Mucosa of rectum (tissue), 2 donors: ENCODE results near the gene B3GNT8.
"Not testable (repeated sequence)": the region's sequence is repeated elsewhere in the genome, so short reads cannot be mapped to it uniquely, and the experiment has no call there.

Experiments
- H3K27ac ChIP-seq, 2 donors: one replicate each; pipeline ENCODE4 v1.7.0; 2013; ENCODE audit warnings: inconsistent platforms in 2 of 2, low read depth in 2 of 2, low read length in 2 of 2
- H3K27me3 ChIP-seq, 2 donors: one replicate each; pipeline ENCODE4 v1.7.0; 2013; ENCODE audit warnings: low read length in 2 of 2; ENCODE audit not compliant: control insufficient read depth in 2 of 2, insufficient read depth in 2 of 2
- H3K36me3 ChIP-seq, 2 donors: one replicate each; pipeline ENCODE4 v1.7.0; 2013; ENCODE audit warnings: low read length in 2 of 2; ENCODE audit not compliant: control insufficient read depth in 2 of 2, insufficient read depth in 2 of 2
- H3K4me1 ChIP-seq, 2 donors: one replicate each; pipeline ENCODE4 v1.7.0; 2013; ENCODE audit warnings: low read length in 2 of 2, mild to moderate bottlenecking in 1 of 2; ENCODE audit not compliant: control insufficient read depth in 2 of 2, insufficient read depth in 2 of 2
- H3K4me3 ChIP-seq, 2 donors: one replicate each; pipeline ENCODE4 v1.7.0; 2013; ENCODE audit warnings: low read length in 2 of 2
- H3K9ac ChIP-seq, 2 donors: one replicate each; pipeline ENCODE4 v1.7.0; 2013; ENCODE audit warnings: low read length in 2 of 2, low read depth in 1 of 2, mild to moderate bottlenecking in 1 of 2
- H3K9me3 ChIP-seq, 2 donors: one replicate each; pipeline ENCODE4 v1.7.0; 2013; ENCODE audit warnings: low read length in 2 of 2; ENCODE audit not compliant: control insufficient read depth in 2 of 2
- donor health status: healthy.
- donor health status: Normal muscosa, but diverticular disease.

Gene B3GNT8

GRCh38 chr19:41395355-41395754, 31.8 kb downstream of the B3GNT8 start:
- Histone ChIP-seq H3K27me3 (no peaks in the 10 kb centered on the region), H3K27ac (no peak overlapping the region), H3K36me3 (peaks cover 16 to 18% of the 10 kb centered on the region in 2 donors), H3K4me3 (no peak overlapping the region), H3K9ac (no peak overlapping the region), H3K9me3 (no peaks in the 10 kb centered on the region), H3K4me1 (peaks cover 12 to 13% of the 10 kb centered on the region in 2 donors)

DNA sequence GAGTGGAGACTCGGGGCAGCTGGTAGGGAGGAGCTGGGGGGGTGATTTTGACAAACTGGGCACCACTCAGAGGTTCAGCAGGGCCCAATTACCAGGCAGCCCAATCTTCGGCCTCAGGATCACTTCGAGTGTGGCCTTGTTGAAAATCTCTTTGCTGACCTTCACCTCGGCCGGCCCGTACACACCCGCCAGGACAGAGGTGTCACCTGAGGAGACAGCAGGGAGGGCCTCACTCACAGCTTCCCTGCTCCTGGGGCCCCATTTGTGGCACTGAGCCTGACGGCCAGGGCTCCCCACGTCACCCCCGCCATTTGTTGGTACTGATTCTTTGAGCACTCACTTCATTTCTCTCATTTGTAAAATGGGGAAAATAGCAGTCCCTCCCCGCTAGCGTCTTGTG, 34.4 kb downstream of the B3GNT8 start:
- Histone ChIP-seq H3K9ac (no peak overlapping the region), H3K27me3 (no peaks in the 10 kb centered on the region), H3K4me3 (no peak overlapping the region), H3K36me3 (peaks cover 26 to 30% of the 10 kb centered on the region in 2 donors), H3K4me1 (peaks cover 3 to 4% of the 10 kb centered on the region in 2 donors), H3K27ac (no peak overlapping the region), H3K9me3 (no peaks in the 10 kb centered on the region)

- Histone ChIP-seq H3K9me3 (no peaks in the 10 kb centered on the region), H3K36me3 (peaks cover 28 to 34% of the 10 kb centered on the region in 2 donors), H3K27me3 (no peaks in the 10 kb centered on the region), H3K4me1 (no peaks in the 10 kb centered on the region), H3K9ac (no peak overlapping the region), H3K4me3 (no peak overlapping the region), H3K27ac (no peak overlapping the region)
These were observed 35.6 kb downstream of the B3GNT8 start for GRCh38 chr19:41391618-41392017.

- Histone ChIP-seq H3K9ac (no peak overlapping the region), H3K4me3 (no peak overlapping the region), H3K9me3 (no peaks in the 10 kb centered on the region), H3K4me1 (no peaks in the 10 kb centered on the region), H3K27ac (no peak overlapping the region), H3K27me3 (no peaks in the 10 kb centered on the region), H3K36me3 (peaks cover 20 to 28% of the 10 kb centered on the region in 2 donors)
These were observed 40.7 kb downstream of the B3GNT8 start for GRCh38 chr19:41386442-41386841.

DNA sequence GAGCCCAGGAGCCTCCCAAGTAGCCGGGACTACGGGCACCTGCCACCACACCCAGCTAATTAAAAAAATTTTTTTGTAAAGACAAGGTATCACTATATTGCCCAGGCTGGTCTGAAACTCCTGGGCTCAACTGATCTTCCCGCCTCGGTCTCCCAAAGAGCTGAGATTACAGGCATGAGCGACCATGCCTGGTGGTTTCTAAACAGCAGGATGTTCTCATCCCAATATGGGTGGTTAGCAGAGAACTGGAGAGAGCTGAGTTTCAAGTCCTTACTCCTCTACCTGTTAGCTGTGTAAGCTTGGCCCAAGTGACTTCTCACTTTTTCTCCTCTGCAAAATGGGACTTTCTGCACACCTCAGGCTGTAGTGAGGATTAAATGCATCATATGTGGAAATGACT, 42.8 kb downstream of the B3GNT8 start:
- H3K27ac ChIP-seq, result no peak overlapping the region
- no peaks in the 10 kb centered on the region for H3K4me1 ChIP-seq
- H3K9ac ChIP-seq, result no peak overlapping the region
- H3K27me3 ChIP-seq, result no peaks in the 10 kb centered on the region
- H3K4me3 ChIP-seq, result no peak overlapping the region
- peaks cover 2 to 13% of the 10 kb centered on the region in 2 donors for H3K36me3 ChIP-seq
- no peaks in the 10 kb centered on the region for H3K9me3 ChIP-seq

- H3K36me3 ChIP-seq, H3K27ac ChIP-seq, H3K4me3 ChIP-seq, H3K9ac ChIP-seq, H3K4me1 ChIP-seq, H3K27me3 ChIP-seq, H3K9me3 ChIP-seq: not testable (repeated sequence)
These were observed 45.6 kb downstream of the B3GNT8 start for GRCh38 chr19:41381536-41381935.

- Histone ChIP-seq H3K4me1 (peaks cover 6 to 8% of the 10 kb centered on the region in 2 donors), H3K9me3 (no peaks in the 10 kb centered on the region), H3K36me3 (no peaks in the 10 kb centered on the region)
These were observed 49.0 kb downstream of the B3GNT8 start for GRCh38 chr19:41377977-41378709.

DNA sequence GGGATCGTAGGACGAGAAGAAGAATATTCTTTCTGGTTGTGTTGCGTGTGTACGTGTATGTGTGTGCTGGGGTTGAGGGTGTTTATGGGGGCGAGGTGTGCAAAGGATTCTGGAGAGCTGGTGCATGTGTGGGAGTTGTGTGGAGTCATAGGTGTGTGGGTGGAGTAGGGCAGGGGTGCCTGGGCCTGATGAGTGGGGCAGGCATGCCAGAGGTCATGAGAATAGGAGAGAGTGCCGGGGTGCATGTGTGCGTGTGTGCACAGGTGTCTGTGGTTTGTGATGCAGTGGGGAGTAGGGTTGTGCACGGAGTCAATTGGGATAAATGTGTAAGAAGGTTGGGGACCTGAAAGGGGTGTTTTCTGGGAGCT, 50.2 kb downstream of the B3GNT8 start:
- Histone ChIP-seq H3K9me3 (no peaks in the 10 kb centered on the region), H3K9ac (peak overlapping the region; percentile 52 to 60), H3K4me3 (peak overlapping the region; percentile 52 to 63), H3K4me1 (peaks cover 6 to 8% of the 10 kb centered on the region in 2 donors), H3K36me3 (no peaks in the 10 kb centered on the region), H3K27ac (no peak overlapping the region), H3K27me3 (no peaks in the 10 kb centered on the region)

More at GRCh38 chr19:41377977-41378709, 49.0 kb downstream of the B3GNT8 start:
- no peak overlapping the region for H3K27ac ChIP-seq
- H3K9ac ChIP-seq, result no peak overlapping the region
- H3K4me3 ChIP-seq, result no peak overlapping the region
- no peaks in the 10 kb centered on the region for H3K27me3 ChIP-seq

DNA sequence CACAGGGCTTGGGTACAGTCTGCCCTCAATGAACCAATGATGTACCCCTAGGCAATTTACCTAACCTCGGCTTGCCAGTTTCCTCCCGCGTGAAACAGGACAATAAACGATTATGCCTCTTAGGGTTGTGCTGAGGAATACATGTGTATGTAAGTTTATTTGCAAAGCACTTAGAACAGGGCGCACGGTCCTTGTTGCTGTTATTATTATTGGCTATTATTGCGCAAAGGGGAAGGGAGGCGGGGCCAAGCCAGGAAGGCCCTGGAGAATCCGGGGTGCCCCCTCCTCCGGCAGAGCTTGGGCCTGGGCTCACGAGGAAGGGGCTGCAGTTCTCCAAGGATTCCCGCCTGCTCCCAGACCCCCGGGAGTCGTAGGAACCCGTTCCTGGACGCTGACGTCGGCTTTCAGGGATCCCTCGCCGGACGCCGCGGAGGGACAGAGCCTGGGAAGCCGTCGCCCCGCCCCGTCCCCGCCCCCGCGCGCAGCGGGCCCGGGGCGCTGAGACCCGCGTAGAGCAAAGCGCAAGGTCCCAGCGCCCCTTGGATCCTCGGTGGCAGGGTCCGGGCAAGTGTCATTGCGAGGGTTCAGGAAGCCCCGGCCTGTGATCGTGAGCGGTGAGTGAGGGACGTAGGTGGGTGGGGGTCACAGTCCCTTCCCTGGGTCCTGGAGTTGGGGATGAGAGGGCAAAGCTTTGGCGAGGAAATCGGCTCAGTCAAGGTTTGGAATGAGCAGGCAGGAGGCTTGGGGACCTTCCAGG, 50.8 kb downstream of the B3GNT8 start, which contains the start of gene TMEM91:
TMEM91 (plus strand) TSS at position 293 of the 757 bp plus-strand sequence. CDS start 1,777 bp downstream, outside the sequence.
- Histone ChIP-seq H3K4me1 (peaks cover 6 to 8% of the 10 kb centered on the region in 2 donors), H3K9me3 (no peaks in the 10 kb centered on the region), H3K36me3 (no peaks in the 10 kb centered on the region), H3K27ac (peak within 1 kb of the TSS in 1 of 2 donors; percentile 43), H3K4me3 (peak within 1 kb of the TSS; percentile 52 to 63), H3K9ac (peak within 1 kb of the TSS; percentile 52 to 60), H3K27me3 (no peaks in the 10 kb centered on the region)
